Neural cell (in vitro differentiated cells): ENCODE measurements around the gene NTRK2. TPM values are rescaled to one million over a fixed set of nuclear protein-coding genes. Genes with fewer than 3 reads are reported as not detected.
"Not testable (repeated sequence)": the region's sequence is repeated elsewhere in the genome, so short reads cannot be mapped to it uniquely, and the experiment has no call there.

ENCODE experiments used
- H2AFZ ChIP-seq: fragments of 200-600, 300-800 bp; sonication (generic), shearing (Covaris generic); 2 replicates; pipeline ENCODE4 v1.6.0; 2014; ENCODE audit warnings: low read depth, mild to moderate bottlenecking, antibody characterized with exemption, low read length, moderate library complexity
- H3F3A ChIP-seq: fragments of 200-600 bp; shearing (Covaris generic); 2 replicates; pipeline ENCODE4 v1.6.1; 2016; ENCODE audit warnings: mild to moderate bottlenecking, moderate library complexity, mixed read lengths, antibody characterized with exemption, low read length; ENCODE audit not compliant: insufficient read depth, poor library complexity, severe bottlenecking
- H3K27ac ChIP-seq: fragments of 200-600, 300-800 bp; sonication (generic), shearing (Covaris generic); 2 replicates; pipeline ENCODE4 v1.5.1; 2014; ENCODE audit warnings: mild to moderate bottlenecking, low read length, moderate library complexity
- H3K27me3 ChIP-seq: fragments of 300-800, 200-600 bp; sonication (generic), shearing (Covaris generic); 2 replicates; pipeline ENCODE4 v1.6.0; 2014; ENCODE audit warnings: mild to moderate bottlenecking, low read depth, low read length, moderate library complexity; ENCODE audit not compliant: insufficient read depth
- H3K36me3 ChIP-seq: fragments of 300-800, 200-600 bp; sonication (generic), shearing (Covaris generic); 2 replicates; pipeline ENCODE4 v1.5.1; 2014; ENCODE audit warnings: mild to moderate bottlenecking, antibody characterized with exemption, low read length, moderate library complexity; ENCODE audit not compliant: insufficient read depth
- H3K4me2 ChIP-seq: fragments of 300-800, 200-600 bp; sonication (generic), shearing (Covaris generic); 2 replicates; pipeline ENCODE4 v1.6.0; 2014; ENCODE audit warnings: mild to moderate bottlenecking, low read length
- H3K4me3 ChIP-seq: fragments of 300-800, 200-600 bp; sonication (generic), shearing (Covaris generic); 2 replicates; pipeline ENCODE4 v1.5.1; 2014; ENCODE audit warnings: mild to moderate bottlenecking, low read length, moderate library complexity
- H3K79me2 ChIP-seq: fragments of 200-600 bp; shearing (Covaris generic); replicated peaks from 2 replicates; pipeline ENCODE4 v1.6.0; 2014; ENCODE audit warnings: mild to moderate bottlenecking, low read length, moderate library complexity; ENCODE audit not compliant: insufficient read depth
- H3K9ac ChIP-seq: fragments of 300-800, 200-600 bp; sonication (generic), shearing (Covaris generic); 2 replicates; pipeline ENCODE4 v1.6.1; 2016; ENCODE audit warnings: mild to moderate bottlenecking, low read length, mixed read lengths
- H3K9me2 ChIP-seq: fragments of 200-600 bp; shearing (Covaris generic); 2 replicates; pipeline ENCODE4 v1.6.1; 2016; ENCODE audit warnings: mild to moderate bottlenecking, low read length, mixed read lengths; ENCODE audit not compliant: insufficient read depth
- H3K9me3 ChIP-seq: fragments of 200-600, 300-800 bp; sonication (generic), shearing (Covaris generic); 2 replicates; pipeline ENCODE4 v1.6.1; 2016; ENCODE audit warnings: mild to moderate bottlenecking, mixed run types, low read length, moderate library complexity, mixed read lengths
- H4K20me1 ChIP-seq: fragments of 200-600 bp; shearing (Covaris generic); 2 replicates; pipeline ENCODE4 v1.6.1; 2016; ENCODE audit warnings: mild to moderate bottlenecking, mixed run types; ENCODE audit not compliant: insufficient read depth
- CTCF ChIP-seq: fragments of 450-650 bp; IDR thresholded peaks from 2 replicates; pipeline ENCODE4 v1.5.1; 2014; ENCODE audit warnings: antibody characterized with exemption, mild to moderate bottlenecking, moderate library complexity; ENCODE audit not compliant: poor library complexity, severe bottlenecking
- EP300 ChIP-seq: fragments of 450-650 bp; conservative IDR thresholded peaks from 2 replicates; pipeline ENCODE4 v1.6.1; 2014; ENCODE audit warnings: antibody characterized with exemption, mild to moderate bottlenecking, moderate library complexity; ENCODE audit not compliant: poor library complexity, severe bottlenecking
- EZH2 ChIP-seq: fragments of 200-600, 300-800 bp; shearing (Covaris generic), sonication (generic); IDR thresholded peaks from 2 replicates; pipeline ENCODE4 v1.6.1; 2014; ENCODE audit warnings: antibody characterized with exemption, low read length, borderline replicate concordance, mild to moderate bottlenecking; ENCODE audit not compliant: insufficient read depth, poor library complexity, severe bottlenecking
- MXI1 ChIP-seq: fragments of 450-650 bp; conservative IDR thresholded peaks from 2 replicates; pipeline ENCODE4 v1.6.1; 2014; ENCODE audit warnings: antibody characterized with exemption, mild to moderate bottlenecking; ENCODE audit not compliant: poor library complexity, severe bottlenecking
- POLR2AphosphoS5 ChIP-seq: IDR thresholded peaks from 2 replicates; pipeline ENCODE4 v1.6.1; 2012
- RAD21 ChIP-seq: fragments of 450-650 bp; conservative IDR thresholded peaks from 2 replicates; pipeline ENCODE4 v1.6.1; 2014; ENCODE audit warnings: antibody characterized with exemption, mild to moderate bottlenecking, moderate library complexity
- REST ChIP-seq: IDR thresholded peaks from 2 replicates; pipeline ENCODE4 v1.6.1; 2012; ENCODE audit warnings: borderline replicate concordance
- SMC3 ChIP-seq: fragments of 450-650 bp; conservative IDR thresholded peaks from 2 replicates; pipeline ENCODE4 v1.6.1; 2014; ENCODE audit warnings: antibody characterized with exemption, mild to moderate bottlenecking, moderate library complexity; ENCODE audit not compliant: poor library complexity
- TAF1 ChIP-seq: IDR thresholded peaks from 2 replicates; pipeline ENCODE4 v1.6.1; 2012; ENCODE audit warnings: low read depth
- polyA plus RNA-seq: library from polyadenylated mRNA; depleted of rRNA; stranded (reverse); fragments of >200 nt; gene quantifications from 2 replicates; pipeline ENCODE4 v1.2.3, GENCODE V29; 2014

Gene NTRK2
- polyA plus RNA-seq, 1 donor from 2014 or later = 14.2 TPM

- H3K36me3 ChIP-seq = no peaks in the 10 kb centered on the region
- H3K27ac ChIP-seq = no peak overlapping the region
- H4K20me1 ChIP-seq = peaks cover 3% of the 10 kb centered on the region
- TF ChIP-seq TAF1 = no peak
- no peak for TF ChIP-seq MXI1
- no peak for TF ChIP-seq EZH2
- TF ChIP-seq REST = no peak
- no peak for TF ChIP-seq EP300
- no peak for TF ChIP-seq CTCF
- no peak for TF ChIP-seq SMC3
- no peak for TF ChIP-seq POLR2AphosphoS5
- TF ChIP-seq RAD21 = no peak
- no peak overlapping the region for H3K4me3 ChIP-seq
- H3K27me3 ChIP-seq = no peaks in the 10 kb centered on the region
- H3K79me2 ChIP-seq = no peaks in the 10 kb centered on the region
- H3K4me2 ChIP-seq = no peak overlapping the region
- no peak overlapping the region for H2AFZ ChIP-seq
- no peak overlapping the region for H3K9ac ChIP-seq
- no peaks in the 10 kb centered on the region for H3F3A ChIP-seq
- H3K9me3 ChIP-seq = no peaks in the 10 kb centered on the region
- no peaks in the 10 kb centered on the region for H3K9me2 ChIP-seq
These were observed 228.0 kb downstream of the NTRK2 start for GRCh38 chr9:84897362-84898094.

GRCh38 chr9:84898188-84898587 is 228.7 kb downstream of the NTRK2 start:
- TF ChIP-seq MXI1 = no peak
- no peak for TF ChIP-seq CTCF
- no peak for TF ChIP-seq RAD21
- no peak for TF ChIP-seq TAF1
- TF ChIP-seq SMC3 = no peak
- no peak for TF ChIP-seq EZH2
- no peak for TF ChIP-seq REST
- TF ChIP-seq POLR2AphosphoS5 = no peak
- no peak for TF ChIP-seq EP300
- Histone ChIP-seq H3K4me3 (no peak overlapping the region), H3K27me3 (no peaks in the 10 kb centered on the region), H3K27ac (no peak overlapping the region), H3K9me2 (no peaks in the 10 kb centered on the region), H2AFZ (no peak overlapping the region), H3K4me2 (no peak overlapping the region), H4K20me1 (peaks cover 1% of the 10 kb centered on the region), H3F3A (no peaks in the 10 kb centered on the region), H3K36me3 (no peaks in the 10 kb centered on the region), H3K9ac (no peak overlapping the region), H3K9me3 (no peaks in the 10 kb centered on the region), H3K79me2 (no peaks in the 10 kb centered on the region)

- H3K9ac ChIP-seq, H3K36me3 ChIP-seq, H3K9me2 ChIP-seq, H3K27ac ChIP-seq, H3F3A ChIP-seq, H3K79me2 ChIP-seq, H3K27me3 ChIP-seq, H3K4me2 ChIP-seq, H3K4me3 ChIP-seq, H2AFZ ChIP-seq, H4K20me1 ChIP-seq, H3K9me3 ChIP-seq: not testable (repeated sequence)
These were observed 229.1 kb downstream of the NTRK2 start for GRCh38 chr9:84898618-84899017.
